OCI-LY1 (cell line): ENCODE measurements around the gene FAM200C.

ENCODE experiments used
- CTCF ChIP-seq: fragments of 200-600 bp; sonication (generic), shearing (Covaris generic); IDR thresholded peaks from 2 replicates; pipeline ENCODE4 v1.5.1; 2017; ENCODE audit warnings: mild to moderate bottlenecking, antibody characterized with exemption, low read length, moderate library complexity, mixed read lengths
- EZH2 ChIP-seq: fragments of 200-600 bp; sonication (generic), shearing (Covaris generic); IDR thresholded peaks from 2 replicates; pipeline ENCODE4 v1.8.0; 2017; ENCODE audit warnings: borderline replicate concordance, mixed run types, mild to moderate bottlenecking, antibody characterized with exemption, low read length, moderate library complexity, mixed read lengths

DNA sequence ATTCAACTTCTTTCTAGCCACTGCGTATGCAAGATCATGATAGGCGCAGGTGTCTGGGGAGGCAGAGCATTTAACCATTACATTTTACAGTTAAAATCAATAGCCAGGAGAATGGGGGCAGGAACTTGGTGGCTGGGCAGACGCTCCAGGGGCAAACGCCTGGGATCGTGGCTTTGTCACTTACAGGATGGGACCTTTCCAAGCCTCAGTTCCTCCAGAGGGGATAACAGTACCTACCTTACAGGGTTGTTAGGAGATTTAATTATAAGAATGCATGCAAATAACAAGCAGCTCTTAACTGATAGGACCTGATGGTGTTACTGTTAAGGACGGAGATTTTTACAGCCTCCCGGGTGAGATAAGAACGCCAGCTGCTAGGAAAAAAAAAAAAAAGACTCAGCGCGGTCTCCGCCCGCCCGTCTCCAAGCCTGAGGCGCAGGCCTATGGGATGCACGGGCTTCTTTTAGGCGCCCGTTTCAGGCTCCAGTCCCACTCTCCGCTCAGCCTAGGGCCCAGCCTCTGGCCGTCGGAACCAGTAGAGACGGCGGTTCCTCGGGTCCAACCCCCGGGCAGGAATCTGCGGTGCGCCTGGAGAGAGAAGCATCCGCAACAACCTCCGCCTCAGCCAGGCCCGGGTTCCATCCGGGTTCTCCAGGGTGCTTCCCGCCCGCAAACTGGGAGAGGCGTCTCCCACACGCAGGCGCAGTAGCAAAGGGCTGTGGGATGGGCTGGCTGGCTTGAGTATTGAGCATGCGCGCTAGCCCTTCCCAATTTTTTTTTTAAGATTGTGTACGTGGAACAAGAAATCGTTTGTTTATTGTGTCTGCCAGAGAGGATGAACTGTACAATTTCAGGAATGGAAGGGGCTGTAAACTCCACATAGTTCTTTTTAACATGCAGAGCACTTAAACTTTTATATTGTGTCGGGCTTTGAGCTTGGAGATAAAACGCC is at the start of gene FAM200C:
- TF ChIP-seq CTCF (no peak), EZH2 (no peak)
